ENCODE results near the gene OLIG2.

The OLIG2 gene

GRCh38 chr21:33058527-33058926, 32.8 kb downstream of the OLIG2 start:
- no peak for DNase-seq (ENCODE audit: low read depth)
- H3K4me3 ChIP-seq (ENCODE audit: low read depth, low read length): no peak overlapping the region

DNA sequence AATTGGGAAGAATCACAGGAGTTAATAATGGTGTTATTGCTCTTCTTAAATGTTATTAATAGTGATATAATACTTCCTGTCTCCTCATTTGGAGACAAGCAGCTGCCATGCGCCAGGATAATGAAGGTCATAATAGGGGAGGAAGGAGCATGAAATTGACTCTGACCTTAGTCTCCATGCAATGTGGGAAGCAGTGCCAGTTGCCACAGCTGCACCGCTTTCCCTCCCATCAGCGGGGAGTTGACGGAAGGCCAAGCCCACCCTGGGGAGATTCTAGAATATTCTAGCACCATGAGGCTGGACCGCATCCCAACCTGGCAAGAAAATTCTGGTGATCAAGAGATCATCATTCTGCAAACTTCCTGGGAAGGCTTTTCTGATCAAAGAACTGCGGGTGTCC, 33.2 kb downstream of the OLIG2 start:
- no peak for DNase-seq (ENCODE audit: low read depth)
- H3K4me3 ChIP-seq (ENCODE audit: low read depth, low read length): no peak overlapping the region

DNA sequence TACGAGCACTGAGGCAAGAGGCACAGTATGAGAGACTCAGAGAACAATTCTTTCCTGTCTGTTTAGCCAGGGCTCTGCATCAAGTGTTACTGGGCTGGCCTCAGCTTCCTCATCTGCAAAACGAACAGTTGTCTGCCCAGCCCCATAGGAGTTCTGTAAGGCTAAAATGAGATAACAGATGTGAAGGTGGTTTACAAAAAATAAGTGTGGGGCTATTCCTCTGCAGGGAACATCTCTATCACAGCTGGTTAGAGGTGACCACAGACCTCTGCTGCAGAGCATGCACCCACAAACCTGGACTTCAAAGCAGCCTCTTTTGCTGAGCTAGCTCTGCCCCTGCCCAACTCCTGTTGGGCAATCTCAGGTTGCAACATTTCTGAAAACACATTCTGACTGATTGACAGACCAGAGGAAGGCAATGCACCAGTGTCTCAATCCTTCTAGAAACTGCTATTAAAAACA, 33.7 kb downstream of the OLIG2 start:
- no peak overlapping the region for H3K4me3 ChIP-seq (ENCODE audit: low read depth, low read length)
- DNase-seq (ENCODE audit: low read depth): no peak

- H3K4me3 ChIP-seq (ENCODE audit: low read depth, low read length): no peak overlapping the region
- no peak for DNase-seq (ENCODE audit: low read depth)
Measured at GRCh38 chr21:33061233-33061632, 35.5 kb downstream of the OLIG2 start.

DNA sequence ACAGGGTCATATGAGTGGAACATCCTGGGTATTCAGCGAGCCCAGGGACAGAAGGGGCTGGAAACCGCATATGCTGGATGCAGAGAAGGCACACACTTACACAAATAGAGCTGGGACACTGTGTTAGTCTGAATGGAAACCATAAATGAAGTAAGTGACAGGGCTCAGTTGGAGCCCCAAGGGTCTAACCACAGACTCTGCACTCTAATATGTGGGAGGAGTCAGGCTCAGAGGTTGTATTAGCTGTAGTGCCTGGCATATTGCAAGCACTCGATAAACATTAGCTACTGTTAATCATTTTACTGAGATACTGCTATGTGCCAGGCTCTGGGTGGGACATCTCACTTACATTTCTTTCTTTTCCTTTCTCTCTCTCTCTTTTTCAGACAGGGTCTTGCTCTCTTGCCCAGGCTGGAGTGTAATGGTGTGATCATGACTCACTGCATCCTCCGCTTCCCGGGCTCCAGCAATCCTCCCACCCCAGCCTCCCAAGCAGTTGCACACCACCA, 37.7 kb downstream of the OLIG2 start:
- no peak for DNase-seq (ENCODE audit: low read depth)
- H3K4me3 ChIP-seq (ENCODE audit: low read depth, low read length): no peak overlapping the region

DNA sequence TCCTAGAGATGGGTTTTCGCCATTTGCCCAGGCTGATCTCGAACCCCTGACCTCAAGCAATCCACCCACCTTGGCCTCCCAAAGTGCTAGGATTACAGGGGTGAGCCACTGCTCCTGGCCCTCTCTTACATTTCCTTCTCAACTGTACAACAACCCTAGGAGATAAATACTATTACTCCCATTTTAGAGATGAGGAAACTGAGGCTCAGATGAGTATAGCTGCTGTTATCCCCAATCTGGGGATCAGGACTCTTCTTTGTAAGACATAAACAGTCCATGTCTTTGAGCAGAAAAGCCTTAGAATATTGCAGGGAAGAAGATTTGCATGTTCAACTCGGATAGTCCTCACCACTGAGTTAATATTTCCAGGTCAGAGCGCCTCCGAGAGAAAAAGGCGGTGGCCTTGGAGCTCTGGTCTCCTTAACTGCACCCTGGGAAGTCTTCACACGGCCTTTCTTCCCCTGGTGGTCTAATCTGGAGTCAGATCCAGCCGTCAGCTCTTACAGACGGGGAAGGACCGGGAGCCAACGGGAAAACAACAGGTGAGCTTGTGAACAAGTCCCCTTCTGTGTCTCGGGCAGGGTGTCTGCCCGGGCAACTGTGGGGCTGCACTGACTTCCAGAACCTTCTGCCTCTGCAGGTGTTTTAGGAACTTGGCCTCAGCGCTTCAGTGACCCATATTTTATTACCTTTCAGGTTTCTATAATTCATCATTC, 38.3 kb downstream of the OLIG2 start:
- no peak overlapping the region for H3K4me3 ChIP-seq (ENCODE audit: low read depth, low read length)
- DNase-seq (ENCODE audit: low read depth): no peak

- no peak for DNase-seq (ENCODE audit: low read depth)
- no peak overlapping the region for H3K4me3 ChIP-seq (ENCODE audit: low read depth, low read length)
Measured at GRCh38 chr21:33064623-33065390, 39.1 kb downstream of the OLIG2 start.

DNA sequence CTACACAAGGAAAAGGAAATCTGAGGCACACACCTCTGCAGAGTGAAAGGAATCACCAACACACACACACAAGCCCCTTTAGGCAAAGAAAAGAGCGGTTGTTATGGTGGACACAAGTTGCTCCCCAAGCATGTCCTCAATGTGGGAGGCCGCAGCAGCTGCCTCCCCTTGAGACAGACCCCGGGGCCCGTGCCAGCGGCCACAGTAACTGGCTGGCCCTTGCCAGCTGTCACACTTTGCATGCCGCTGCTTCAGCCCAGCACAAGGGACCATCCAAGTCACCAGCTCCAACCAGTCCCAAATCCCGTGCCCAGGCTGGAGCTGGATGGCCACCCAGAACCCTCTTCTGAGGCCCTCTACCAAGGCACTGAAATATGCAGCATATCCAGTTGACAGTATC, 41.3 kb downstream of the OLIG2 start:
- DNase-seq (ENCODE audit: low read depth): no peak

GRCh38 chr21:33067457-33067856, 41.7 kb downstream of the OLIG2 start:
- no peak overlapping the region for H3K4me3 ChIP-seq (ENCODE audit: low read depth, low read length)

More for the DNA sequence above, 41.3 kb downstream of the OLIG2 start:
- H3K4me3 ChIP-seq (ENCODE audit: low read depth, low read length): no peak overlapping the region

GRCh38 chr21:33069243-33069642, 43.5 kb downstream of the OLIG2 start:
- no peak for DNase-seq (ENCODE audit: low read depth)
- no peak overlapping the region for H3K4me3 ChIP-seq (ENCODE audit: low read depth, low read length)

More at GRCh38 chr21:33067457-33067856, 41.7 kb downstream of the OLIG2 start:
- DNase-seq (ENCODE audit: low read depth): no peak

DNA sequence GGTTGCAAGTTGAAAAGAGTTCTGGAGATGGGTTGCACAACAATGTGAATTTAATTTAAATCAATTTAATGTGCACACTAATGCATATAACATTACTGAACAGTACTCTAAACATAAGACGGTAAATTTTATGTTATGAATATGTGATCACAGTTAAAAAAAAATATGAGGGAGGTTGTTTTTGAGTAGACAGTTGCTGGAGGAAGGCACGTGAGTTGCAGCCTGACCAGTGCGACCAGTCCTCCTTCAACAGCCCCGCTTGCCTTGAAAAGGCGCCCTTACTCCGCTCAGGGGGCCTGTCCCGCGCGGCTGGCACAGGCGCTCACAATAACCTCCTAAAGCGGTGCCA, 43.9 kb downstream of the OLIG2 start:
- no peak overlapping the region for H3K4me3 ChIP-seq (ENCODE audit: low read depth, low read length)
- no peak for DNase-seq (ENCODE audit: low read depth)

DNA sequence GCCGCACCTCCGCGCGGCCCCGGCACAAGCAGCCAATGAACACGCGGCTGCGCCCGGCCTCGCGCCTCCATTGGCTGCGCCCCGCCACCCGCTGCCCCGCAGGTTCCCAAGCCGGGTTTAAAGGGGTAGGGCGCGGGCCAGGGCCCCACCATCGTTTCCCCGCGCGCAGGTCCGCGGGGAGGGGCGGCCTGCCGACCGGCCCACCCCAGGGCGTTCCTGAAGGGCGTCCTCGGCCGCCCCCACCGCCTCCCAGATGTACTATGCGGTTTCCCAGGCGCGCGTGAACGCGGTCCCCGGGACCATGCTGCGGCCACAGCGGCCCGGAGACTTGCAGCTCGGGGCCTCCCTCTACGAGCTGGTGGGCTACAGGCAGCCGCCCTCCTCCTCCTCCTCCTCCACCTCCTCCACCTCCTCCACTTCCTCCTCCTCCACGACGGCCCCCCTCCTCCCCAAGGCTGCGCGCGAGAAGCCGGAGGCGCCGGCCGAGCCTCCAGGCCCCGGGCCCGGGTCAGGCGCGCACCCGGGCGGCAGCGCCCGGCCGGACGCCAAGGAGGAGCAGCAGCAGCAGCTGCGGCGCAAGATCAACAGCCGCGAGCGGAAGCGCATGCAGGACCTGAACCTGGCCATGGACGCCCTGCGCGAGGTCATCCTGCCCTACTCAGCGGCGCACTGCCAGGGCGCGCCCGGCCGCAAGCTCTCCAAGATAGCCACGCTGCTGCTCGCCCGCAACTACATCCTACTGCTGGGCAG, 44.4 kb downstream of the OLIG2 start, which contains the start of gene OLIG1:
Gene OLIG1 (plus strand): TSS at position 148 of the 750 bp plus-strand sequence. CDS start 106 bp downstream, at position 254.
- no peak for DNase-seq (ENCODE audit: low read depth)
- H3K4me3 ChIP-seq (ENCODE audit: low read depth, low read length): peak within 1 kb of the TSS; percentile 18

- no peak for DNase-seq (ENCODE audit: low read depth)
- H3K4me3 ChIP-seq (ENCODE audit: low read depth, low read length): no peak overlapping the region
Measured at GRCh38 chr21:33070744-33070997, 44.9 kb downstream of the OLIG2 start.

DNA sequence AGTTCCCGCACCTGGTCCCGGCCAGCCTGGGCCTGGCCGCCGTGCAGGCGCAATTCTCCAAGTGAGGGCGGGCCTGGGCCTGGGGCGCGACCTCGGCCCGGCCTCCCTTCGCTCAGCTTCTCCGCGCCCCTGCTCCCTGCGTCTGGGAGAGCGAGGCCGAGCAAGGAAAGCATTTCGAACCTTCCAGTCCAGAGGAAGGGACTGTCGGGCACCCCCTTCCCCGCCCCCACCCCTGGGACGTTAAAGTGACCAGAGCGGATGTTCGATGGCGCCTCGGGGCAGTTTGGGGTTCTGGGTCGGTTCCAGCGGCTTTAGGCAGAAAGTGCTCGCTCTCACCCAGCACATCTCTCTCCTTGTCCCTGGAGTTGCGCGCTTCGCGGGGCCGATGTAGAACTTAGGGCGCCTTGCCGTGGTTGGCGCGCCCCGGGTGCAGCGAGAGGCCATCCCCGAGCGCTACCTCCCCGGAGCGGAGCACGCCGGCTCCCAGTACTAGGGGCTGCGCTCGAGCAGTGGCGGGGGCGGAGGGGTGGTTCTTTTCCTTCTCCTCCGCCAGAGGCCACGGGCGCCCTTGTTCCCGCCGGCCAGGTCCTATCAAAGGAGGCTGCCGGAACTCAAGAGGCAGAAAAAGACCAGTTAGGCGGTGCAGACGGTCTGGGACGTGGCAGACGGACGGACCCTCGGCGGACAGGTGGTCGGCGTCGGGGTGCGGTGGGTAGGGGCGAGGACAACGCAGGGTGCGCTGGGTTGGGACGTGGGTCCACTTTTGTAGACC, 45.4 kb downstream of the OLIG2 start:
- no peak for DNase-seq (ENCODE audit: low read depth)
- no peak overlapping the region for H3K4me3 ChIP-seq (ENCODE audit: low read depth, low read length)

GRCh38 chr21:33071770-33072306, 46.1 kb downstream of the OLIG2 start:
- DNase-seq (ENCODE audit: low read depth): no peak
- H3K4me3 ChIP-seq (ENCODE audit: low read depth, low read length): peak overlapping the region; percentile 27

DNA sequence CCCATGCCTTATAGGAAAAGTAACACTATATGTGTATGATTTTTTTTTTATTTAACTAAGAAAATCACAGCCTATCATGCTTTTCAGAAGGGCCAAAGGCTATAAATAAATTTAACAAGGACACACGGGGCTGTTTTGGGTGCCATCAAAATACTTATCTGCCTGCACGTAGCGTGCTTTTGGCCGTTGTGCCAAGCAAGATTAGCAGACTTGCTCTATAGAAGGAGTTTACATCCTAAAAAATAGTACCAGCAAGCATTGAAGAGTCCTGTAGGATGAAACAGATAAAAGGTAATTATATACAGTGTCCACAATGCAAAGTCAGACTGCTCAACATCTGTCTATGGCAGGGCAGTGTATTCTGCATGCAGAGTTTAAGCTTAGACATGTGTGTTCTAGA, 47.9 kb downstream of the OLIG2 start:
- no peak overlapping the region for H3K4me3 ChIP-seq (ENCODE audit: low read depth, low read length)
- DNase-seq (ENCODE audit: low read depth): no peak

DNA sequence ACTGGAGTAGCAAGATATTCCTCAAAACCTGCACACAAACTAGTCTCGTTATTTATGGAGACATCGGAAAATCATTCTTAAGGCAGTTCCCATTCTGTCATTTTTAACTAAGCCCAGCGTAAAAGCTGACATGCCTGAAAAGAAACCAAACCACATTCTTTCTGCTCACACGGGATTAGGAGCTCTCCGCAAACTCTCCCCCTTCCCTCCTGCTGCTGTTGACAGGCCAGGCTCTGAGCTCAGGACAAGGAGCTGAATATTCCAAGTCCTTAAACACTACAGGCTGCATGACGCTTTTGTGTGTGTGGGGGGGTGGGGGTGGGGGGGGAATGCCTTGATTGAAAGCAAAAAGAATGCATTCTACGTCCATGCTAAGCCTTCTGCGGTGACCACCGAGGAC, 49.4 kb downstream of the OLIG2 start:
- DNase-seq (ENCODE audit: low read depth): no peak
- H3K4me3 ChIP-seq (ENCODE audit: low read depth, low read length): no peak overlapping the region

GRCh38 chr21:33075596-33076195, 50.0 kb downstream of the OLIG2 start:
- no peak for DNase-seq (ENCODE audit: low read depth)
- H3K4me3 ChIP-seq (ENCODE audit: low read depth, low read length): no peak overlapping the region

Measured in skeletal muscle cell (primary cell).